ENCODE data around the gene EFCAB13.

The EFCAB13 gene

GRCh38 chr17:47295037-47295873 lies 28.5 kb upstream of the EFCAB13 start:
- DNase-seq (ENCODE audit: low read depth in 2 of 2) = no peak

GRCh38 chr17:47295874-47296255 lies 27.9 kb upstream of the EFCAB13 start:
- no peak for DNase-seq (ENCODE audit: low read depth in 2 of 2)

GRCh38 chr17:47297661-47298400 lies 25.9 kb upstream of the EFCAB13 start:
- no peak for DNase-seq (ENCODE audit: low read depth in 2 of 2)

- DNase-seq (ENCODE audit: low read depth in 2 of 2) = no peak
These were observed 25.0 kb upstream of the EFCAB13 start for GRCh38 chr17:47298712-47299111.

GRCh38 chr17:47299239-47299910 lies 24.4 kb upstream of the EFCAB13 start:
- DNase-seq (ENCODE audit: low read depth in 2 of 2) = no peak

GRCh38 chr17:47300718-47301117 lies 23.0 kb upstream of the EFCAB13 start:
- DNase-seq (ENCODE audit: low read depth in 2 of 2) = no peak

- no peak for DNase-seq (ENCODE audit: low read depth in 2 of 2)
These were observed 22.6 kb upstream of the EFCAB13 start for GRCh38 chr17:47301161-47301560.

GRCh38 chr17:47301831-47302230 lies 21.9 kb upstream of the EFCAB13 start:
- no peak for DNase-seq (ENCODE audit: low read depth in 2 of 2)

- no peak for DNase-seq (ENCODE audit: low read depth in 2 of 2)
These were observed 19.6 kb upstream of the EFCAB13 start for GRCh38 chr17:47304186-47304585.

- DNase-seq (ENCODE audit: low read depth in 2 of 2) = no peak
These were observed 18.3 kb upstream of the EFCAB13 start for GRCh38 chr17:47305302-47305923.

GRCh38 chr17:47310186-47310733 lies 13.5 kb upstream of the EFCAB13 start:
- no peak for DNase-seq (ENCODE audit: low read depth in 2 of 2)

- DNase-seq (ENCODE audit: low read depth in 2 of 2) = no peak
These were observed 12.3 kb upstream of the EFCAB13 start for GRCh38 chr17:47311420-47311819.

- DNase-seq (ENCODE audit: low read depth in 2 of 2) = no peak
These were observed 8.1 kb upstream of the EFCAB13 start for GRCh38 chr17:47315451-47316266.

- no peak for DNase-seq (ENCODE audit: low read depth in 2 of 2)
These were observed 7.4 kb upstream of the EFCAB13 start for GRCh38 chr17:47316311-47316710.

- DNase-seq (ENCODE audit: low read depth in 2 of 2) = no peak
These were observed 6.6 kb upstream of the EFCAB13 start for GRCh38 chr17:47317119-47317518.

- DNase-seq (ENCODE audit: low read depth in 2 of 2) = no peak
These were observed 5.4 kb upstream of the EFCAB13 start for GRCh38 chr17:47318197-47318918.

- DNase-seq (ENCODE audit: low read depth in 2 of 2) = no peak
These were observed 2.8 kb upstream of the EFCAB13 start for GRCh38 chr17:47320879-47321502.

GRCh38 chr17:47324224-47325020 lies 667 bp downstream of the EFCAB13 start:
- peak; percentile 11 to 35 for DNase-seq (ENCODE audit: low read depth in 2 of 2)

GRCh38 chr17:47325176-47325575 lies 1.4 kb downstream of the EFCAB13 start:
- no peak for DNase-seq (ENCODE audit: low read depth in 2 of 2)
